Neural progenitor cell (in vitro differentiated cells): ENCODE data around the gene ZIM2. TPM values are rescaled to one million over a fixed set of nuclear protein-coding genes. Genes with fewer than 3 reads are reported as not detected.

ENCODE experiments used
- DNase-seq: peaks from one replicate; pipeline ENCODE4 v3.0.0-alpha.2; 2016; ENCODE audit warnings: low spot score
- H2AFZ ChIP-seq: fragments of 200-600 bp; sonication (generic); replicated peaks from 2 replicates; pipeline ENCODE4 v1.6.1; 2016; ENCODE audit warnings: antibody characterized with exemption
- H3F3A ChIP-seq: fragments of 200-600 bp; sonication (generic); 2 replicates; pipeline ENCODE4 v1.6.1; 2016; ENCODE audit warnings: antibody characterized with exemption, low read depth
- H3K27ac ChIP-seq: fragments of 200-600 bp; sonication (generic); 2 replicates; pipeline ENCODE4 v1.5.1; 2016; ENCODE audit warnings: mild to moderate bottlenecking
- H3K27me3 ChIP-seq: fragments of 200-600 bp; sonication (generic); 2 replicates; pipeline ENCODE4 v1.6.1; 2016; ENCODE audit warnings: mild to moderate bottlenecking, moderate library complexity
- H3K36me3 ChIP-seq: fragments of 200-600 bp; sonication (generic); 2 replicates; pipeline ENCODE4 v1.5.1; 2016
- H3K4me1 ChIP-seq: fragments of 200-600 bp; sonication (generic); 2 replicates; pipeline ENCODE4 v1.6.1; 2016; ENCODE audit warnings: mixed run types
- H3K4me2 ChIP-seq: fragments of 200-600 bp; sonication (generic); 2 replicates; pipeline ENCODE4 v1.6.1; 2016
- H3K4me3 ChIP-seq: fragments of 200-600 bp; sonication (generic); 2 replicates; pipeline ENCODE4 v1.5.1; 2016
- H3K79me2 ChIP-seq: fragments of 200-600 bp; sonication (generic); 2 replicates; pipeline ENCODE4 v1.6.1; 2016; ENCODE audit warnings: low read depth
- H3K9ac ChIP-seq: fragments of 200-600 bp; sonication (generic); 2 replicates; pipeline ENCODE4 v1.6.1; 2016
- H3K9me3 ChIP-seq: fragments of 200-600 bp; sonication (generic); 2 replicates; pipeline ENCODE4 v1.5.1; 2016; ENCODE audit warnings: low read depth
- H4K20me1 ChIP-seq: fragments of 200-600 bp; sonication (generic); 2 replicates; pipeline ENCODE4 v1.6.1; 2016; ENCODE audit warnings: low read depth
- H3K27ac Mint-ChIP-seq: 3 replicates; pipeline ENCODE4 v1.8.0; 2021; ENCODE audit warnings: mixed read lengths
- H3K27me3 Mint-ChIP-seq: 2 replicates; pipeline ENCODE4 v1.8.0; 2022; ENCODE audit warnings: low read depth, mild to moderate bottlenecking, inconsistent platforms, moderate library complexity, mixed read lengths; ENCODE audit not compliant: insufficient read depth
- H3K36me3 Mint-ChIP-seq: 3 replicates; pipeline ENCODE4 v1.8.0; 2021; ENCODE audit warnings: mixed read lengths
- H3K4me1 Mint-ChIP-seq: 3 replicates; pipeline ENCODE4 v1.8.0; 2021; ENCODE audit warnings: mixed read lengths
- H3K4me3 Mint-ChIP-seq: 3 replicates; pipeline ENCODE4 v1.8.0; 2021; ENCODE audit warnings: mild to moderate bottlenecking, moderate library complexity, mixed read lengths
- H3K9me3 Mint-ChIP-seq: 3 replicates; pipeline ENCODE4 v1.8.0; 2020; ENCODE audit warnings: mixed read lengths
- CTCF ChIP-seq: fragments of 200-600 bp; sonication (generic); IDR thresholded peaks from 2 replicates; pipeline ENCODE4 v1.5.1; 2017; ENCODE audit warnings: antibody characterized with exemption, mild to moderate bottlenecking
- EZH2 ChIP-seq: fragments of 200-600 bp; sonication (generic); IDR thresholded peaks from 2 replicates; pipeline ENCODE4 v1.6.1; 2017; ENCODE audit warnings: antibody characterized with exemption, mild to moderate bottlenecking, moderate library complexity
- EZH2phosphoT487 ChIP-seq: fragments of 200-600 bp; sonication (generic); IDR thresholded peaks from 2 replicates; pipeline ENCODE4 v1.6.1; 2017; ENCODE audit warnings: antibody characterized with exemption
- total RNA-seq: library from RNA; depleted of rRNA; stranded (reverse); fragments of >200 nt; gene quantifications from 2 replicates; pipeline ENCODE4 v1.2.3, GENCODE V29; 2015; ENCODE audit warnings: low replicate concordance

ZIM2 gene
- total RNA-seq, 1 donor from 2014 or later, result not detected

GRCh38 chr19:56880592-56881190 is 40.2 kb upstream of the ZIM2 start:
- H4K20me1 ChIP-seq, result no peaks in the 10 kb centered on the region
- H3K4me1 ChIP-seq, result no peaks in the 10 kb centered on the region
- Mint-ChIP-seq H3K27ac (no peak overlapping the region), H3K4me1 (no peaks in the 10 kb centered on the region), H3K9me3 (peaks cover 72% of the 10 kb centered on the region), H3K27me3 (no peaks in the 10 kb centered on the region), H3K36me3 (no peaks in the 10 kb centered on the region), H3K4me3 (no peak overlapping the region)
- H3K9me3 ChIP-seq, result peaks cover 21% of the 10 kb centered on the region
- no peaks in the 10 kb centered on the region for H3F3A ChIP-seq
- H2AFZ ChIP-seq, result no peak overlapping the region
- no peaks in the 10 kb centered on the region for H3K36me3 ChIP-seq
- H3K27ac ChIP-seq, result no peak overlapping the region
- H3K4me2 ChIP-seq, result no peak overlapping the region
- no peak for DNase-seq
- no peak overlapping the region for H3K9ac ChIP-seq
- H3K79me2 ChIP-seq, result no peaks in the 10 kb centered on the region
- H3K27me3 ChIP-seq, result no peaks in the 10 kb centered on the region
- no peak for TF ChIP-seq EZH2
- no peak for TF ChIP-seq EZH2phosphoT487
- no peak for TF ChIP-seq CTCF
- no peak overlapping the region for H3K4me3 ChIP-seq

- Histone ChIP-seq H3K79me2 (no peaks in the 10 kb centered on the region), H4K20me1 (no peaks in the 10 kb centered on the region), H3K9ac (no peak overlapping the region), H3K9me3 (peaks cover 12% of the 10 kb centered on the region), H3K4me3 (no peak overlapping the region), H3K4me1 (no peaks in the 10 kb centered on the region), H3K27ac (no peak overlapping the region), H3K27me3 (no peaks in the 10 kb centered on the region), H3K36me3 (no peaks in the 10 kb centered on the region), H3F3A (no peaks in the 10 kb centered on the region), H2AFZ (no peak overlapping the region), H3K4me2 (no peak overlapping the region)
- DNase-seq, result no peak
- H3K4me1 Mint-ChIP-seq, result no peaks in the 10 kb centered on the region
- no peak overlapping the region for H3K27ac Mint-ChIP-seq
- H3K36me3 Mint-ChIP-seq, result peaks cover 2% of the 10 kb centered on the region
- H3K27me3 Mint-ChIP-seq, result peaks cover 6% of the 10 kb centered on the region
- TF ChIP-seq EZH2phosphoT487, result no peak
- no peak for TF ChIP-seq CTCF
- no peak for TF ChIP-seq EZH2
- H3K4me3 Mint-ChIP-seq, result no peak overlapping the region
- H3K9me3 Mint-ChIP-seq, result peaks cover 74% of the 10 kb centered on the region
These were observed 36.7 kb upstream of the ZIM2 start for GRCh38 chr19:56877069-56877715.

GRCh38 chr19:56875717-56876116 is 35.2 kb upstream of the ZIM2 start:
- no peak overlapping the region for H2AFZ ChIP-seq
- H3F3A ChIP-seq, result no peaks in the 10 kb centered on the region
- no peaks in the 10 kb centered on the region for H3K36me3 ChIP-seq
- Mint-ChIP-seq H3K4me3 (no peak overlapping the region), H3K27me3 (peaks cover 8% of the 10 kb centered on the region), H3K36me3 (peaks cover 2% of the 10 kb centered on the region), H3K4me1 (no peaks in the 10 kb centered on the region), H3K9me3 (peaks cover 77% of the 10 kb centered on the region), H3K27ac (no peak overlapping the region)
- no peak overlapping the region for H3K27ac ChIP-seq
- no peak for DNase-seq
- H3K27me3 ChIP-seq, result no peaks in the 10 kb centered on the region
- H3K4me1 ChIP-seq, result no peaks in the 10 kb centered on the region
- no peaks in the 10 kb centered on the region for H4K20me1 ChIP-seq
- H3K4me3 ChIP-seq, result no peak overlapping the region
- no peak overlapping the region for H3K4me2 ChIP-seq
- no peak for TF ChIP-seq CTCF
- no peak for TF ChIP-seq EZH2phosphoT487
- TF ChIP-seq EZH2, result no peak
- peaks cover 16% of the 10 kb centered on the region for H3K9me3 ChIP-seq
- H3K9ac ChIP-seq, result no peak overlapping the region
- no peaks in the 10 kb centered on the region for H3K79me2 ChIP-seq
